GM23338 (cell line): ENCODE measurements around the gene EMSY.

Experiments used
- CREB1 ChIP-seq: fragments of 250-450 bp; sonication (Bioruptor Pico); IDR thresholded peaks from 2 replicates; pipeline ENCODE4 v1.5.0; 2020; ENCODE audit warnings: low read depth, mild to moderate bottlenecking, moderate library complexity
- EZH2 ChIP-seq: fragments of 200-600 bp; sonication (generic); IDR thresholded peaks from one replicate; pipeline ENCODE4 v1.8.0; 2017; ENCODE audit warnings: antibody characterized with exemption, mild to moderate bottlenecking, low read depth; ENCODE audit not compliant: unreplicated experiment
- EZH2phosphoT487 ChIP-seq: fragments of 200-600 bp; sonication (generic); IDR thresholded peaks from one replicate; pipeline ENCODE4 v1.8.1; 2018; ENCODE audit warnings: antibody characterized with exemption; ENCODE audit not compliant: unreplicated experiment
- JUNB ChIP-seq: IDR thresholded peaks from one replicate; pipeline ENCODE4 v1.6.1; 2016; ENCODE audit warnings: antibody characterized with exemption; ENCODE audit not compliant: unreplicated experiment
- NANOG ChIP-seq: IDR thresholded peaks from 2 replicates; pipeline ENCODE4 v1.6.1; 2016; ENCODE audit warnings: antibody characterized with exemption, borderline replicate concordance
- POLR2AphosphoS5 ChIP-seq: IDR thresholded peaks from 2 replicates; pipeline ENCODE4 v1.6.1; 2016; ENCODE audit warnings: antibody characterized with exemption, low read depth
- ZNF114 ChIP-seq: fragments of 250-450 bp; sonication (Bioruptor Pico); IDR thresholded peaks from 2 replicates; pipeline ENCODE4 v1.5.0; 2020; ENCODE audit warnings: mild to moderate bottlenecking, moderate library complexity
- ZNF331 ChIP-seq: fragments of 250-450 bp; sonication (Bioruptor Pico); IDR thresholded peaks from 2 replicates; pipeline ENCODE4 v1.5.0; 2020; ENCODE audit warnings: low read depth, mild to moderate bottlenecking, moderate library complexity
- TF ChIP-seq, protein P1 (sequence below), 2 experiments: fragments of 200-600 bp in 1 of 2; sonication (generic) in 1 of 2; conservative IDR thresholded peaks; 2 replicates each; pipeline versions ENCODE4 v1.5.1 to v1.6.1; 2016 to 2017; ENCODE audit warnings: antibody characterized with exemption in 2 of 2, low read depth in 2 of 2, mild to moderate bottlenecking in 2 of 2, moderate library complexity in 1 of 2
- TF ChIP-seq, protein P2 (sequence below): IDR thresholded peaks from one replicate; pipeline ENCODE4 v1.6.1; 2018; ENCODE audit warnings: antibody characterized with exemption; ENCODE audit not compliant: unreplicated experiment

GRCh38 chr11:76495019-76495418 is 50.2 kb downstream of the EMSY start:
- TF ChIP-seq, protein P1, sequence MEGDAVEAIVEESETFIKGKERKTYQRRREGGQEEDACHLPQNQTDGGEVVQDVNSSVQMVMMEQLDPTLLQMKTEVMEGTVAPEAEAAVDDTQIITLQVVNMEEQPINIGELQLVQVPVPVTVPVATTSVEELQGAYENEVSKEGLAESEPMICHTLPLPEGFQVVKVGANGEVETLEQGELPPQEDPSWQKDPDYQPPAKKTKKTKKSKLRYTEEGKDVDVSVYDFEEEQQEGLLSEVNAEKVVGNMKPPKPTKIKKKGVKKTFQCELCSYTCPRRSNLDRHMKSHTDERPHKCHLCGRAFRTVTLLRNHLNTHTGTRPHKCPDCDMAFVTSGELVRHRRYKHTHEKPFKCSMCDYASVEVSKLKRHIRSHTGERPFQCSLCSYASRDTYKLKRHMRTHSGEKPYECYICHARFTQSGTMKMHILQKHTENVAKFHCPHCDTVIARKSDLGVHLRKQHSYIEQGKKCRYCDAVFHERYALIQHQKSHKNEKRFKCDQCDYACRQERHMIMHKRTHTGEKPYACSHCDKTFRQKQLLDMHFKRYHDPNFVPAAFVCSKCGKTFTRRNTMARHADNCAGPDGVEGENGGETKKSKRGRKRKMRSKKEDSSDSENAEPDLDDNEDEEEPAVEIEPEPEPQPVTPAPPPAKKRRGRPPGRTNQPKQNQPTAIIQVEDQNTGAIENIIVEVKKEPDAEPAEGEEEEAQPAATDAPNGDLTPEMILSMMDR (conservative IDR thresholded peaks at IDR 0.05; ENCODE audit: low read depth in 2 of 2), result no peak
- TF ChIP-seq JUNB (no peak), POLR2AphosphoS5 (no peak), EZH2 (no peak), CREB1 (CRISPR knock-in tag) (no peak), EZH2phosphoT487 (no peak), ZNF331 (CRISPR knock-in tag) (no peak), NANOG (no peak), ZNF114 (CRISPR knock-in tag) (no peak)
- TF ChIP-seq, protein P2, sequence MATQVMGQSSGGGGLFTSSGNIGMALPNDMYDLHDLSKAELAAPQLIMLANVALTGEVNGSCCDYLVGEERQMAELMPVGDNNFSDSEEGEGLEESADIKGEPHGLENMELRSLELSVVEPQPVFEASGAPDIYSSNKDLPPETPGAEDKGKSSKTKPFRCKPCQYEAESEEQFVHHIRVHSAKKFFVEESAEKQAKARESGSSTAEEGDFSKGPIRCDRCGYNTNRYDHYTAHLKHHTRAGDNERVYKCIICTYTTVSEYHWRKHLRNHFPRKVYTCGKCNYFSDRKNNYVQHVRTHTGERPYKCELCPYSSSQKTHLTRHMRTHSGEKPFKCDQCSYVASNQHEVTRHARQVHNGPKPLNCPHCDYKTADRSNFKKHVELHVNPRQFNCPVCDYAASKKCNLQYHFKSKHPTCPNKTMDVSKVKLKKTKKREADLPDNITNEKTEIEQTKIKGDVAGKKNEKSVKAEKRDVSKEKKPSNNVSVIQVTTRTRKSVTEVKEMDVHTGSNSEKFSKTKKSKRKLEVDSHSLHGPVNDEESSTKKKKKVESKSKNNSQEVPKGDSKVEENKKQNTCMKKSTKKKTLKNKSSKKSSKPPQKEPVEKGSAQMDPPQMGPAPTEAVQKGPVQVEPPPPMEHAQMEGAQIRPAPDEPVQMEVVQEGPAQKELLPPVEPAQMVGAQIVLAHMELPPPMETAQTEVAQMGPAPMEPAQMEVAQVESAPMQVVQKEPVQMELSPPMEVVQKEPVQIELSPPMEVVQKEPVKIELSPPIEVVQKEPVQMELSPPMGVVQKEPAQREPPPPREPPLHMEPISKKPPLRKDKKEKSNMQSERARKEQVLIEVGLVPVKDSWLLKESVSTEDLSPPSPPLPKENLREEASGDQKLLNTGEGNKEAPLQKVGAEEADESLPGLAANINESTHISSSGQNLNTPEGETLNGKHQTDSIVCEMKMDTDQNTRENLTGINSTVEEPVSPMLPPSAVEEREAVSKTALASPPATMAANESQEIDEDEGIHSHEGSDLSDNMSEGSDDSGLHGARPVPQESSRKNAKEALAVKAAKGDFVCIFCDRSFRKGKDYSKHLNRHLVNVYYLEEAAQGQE, result no peak
